Mucosa of descending colon (tissue), 3 donors: ENCODE results near the gene HNRNPH1. TPM values are rescaled to one million over a fixed set of nuclear protein-coding genes. Genes with fewer than 3 reads are reported as not detected.
A peak's percentile ranks its signal among the peaks of the same experiment; 100 is the strongest.

Source experiments
- ATAC-seq: fragments of 200-7000 bp; cut with Tn5 transposase; one replicate; pipeline ENCODE4 v1.9.1; 2020; ENCODE audit warnings: mild to moderate bottlenecking, moderate library complexity
- DNase-seq, 3 donors: peaks; one replicate each; pipeline ENCODE4 v3.0.0-alpha.2; 2020
- H3K36me3 ChIP-seq: fragments of 200-600 bp; one replicate; pipeline ENCODE4 v1.8.0; 2021; ENCODE audit warnings: low read depth, mild to moderate bottlenecking
- H3K4me1 ChIP-seq: fragments of 200-600 bp; one replicate; pipeline ENCODE4 v1.8.0; 2021; ENCODE audit warnings: low read depth, mild to moderate bottlenecking
- H3K4me3 ChIP-seq: fragments of 200-600 bp; one replicate; pipeline ENCODE4 v1.8.0; 2021; ENCODE audit warnings: mild to moderate bottlenecking
- H3K9me3 ChIP-seq: fragments of 200-600 bp; one replicate; pipeline ENCODE4 v1.8.0; 2021; ENCODE audit warnings: mild to moderate bottlenecking
- CTCF ChIP-seq: fragments of 200-600 bp; IDR thresholded peaks from one replicate; pipeline ENCODE4 v1.8.0; 2022; ENCODE audit warnings: antibody characterized with exemption, mild to moderate bottlenecking
- intact Hi-C, 2 donors: fragments of 100-400 bp; cut with DNase I in 1 of 2; cut with micrococcal nuclease in 1 of 2; formaldehyde crosslinking; loops; one replicate each; pipeline versions ENCODE4 v1.11.0 to v1.11.1; 2022; cut with DNase I, micrococcal nuclease
- total RNA-seq, 3 donors: library from RNA; stranded (reverse); fragmentation: NEBNext Ultra II Directional in 2 of 3; extraction: Animal tissue kit (Norgen Biotek cat#: 25700) in 2 of 3; gene quantifications; one replicate each; pipeline versions ENCODE4 v1.2.1 to v1.2.4, GENCODE V29; 2021 to 2023
- donor health status: DM: no; HTN: no; CAD: no; lungs with moderate emphysema.
- donor health status: DM: no; HTN: no; CAD: no.
- donor health status: DM: no; HTN: yes; CAD: no.

HNRNPH1 gene
- total RNA-seq, 3 donors from 2014 or later, result 453 to 475 (median 473) TPM

GRCh38 chr5:179618923-179619554 is 4.4 kb downstream of the HNRNPH1 start:
- Histone ChIP-seq H3K4me3 (no peak overlapping the region), H3K9me3 (no peaks in the 10 kb centered on the region), H3K36me3 (peaks cover 31% of the 10 kb centered on the region), H3K4me1 (peaks cover 32% of the 10 kb centered on the region)
- no peak for ATAC-seq
- TF ChIP-seq CTCF, result no peak
- intact Hi-C loops, result no loop called here
- no peak for DNase-seq

- Histone ChIP-seq H3K4me3 (no peak overlapping the region), H3K9me3 (no peaks in the 10 kb centered on the region), H3K4me1 (peaks cover 32% of the 10 kb centered on the region), H3K36me3 (peaks cover 39% of the 10 kb centered on the region)
- DNase-seq (peak in 1 of 3 donors; percentile 12), ATAC-seq (no peak)
- intact Hi-C loops, result no loop called here
- TF ChIP-seq CTCF, result no peak
Observed at GRCh38 chr5:179617930-179618329, 5.5 kb downstream of the HNRNPH1 start.

GRCh38 chr5:179616002-179616594 is 7.4 kb downstream of the HNRNPH1 start:
- no peak overlapping the region for H3K4me3 ChIP-seq
- DNase-seq, result peak in 1 of 3 donors; percentile 12
- H3K4me1 ChIP-seq, result peaks cover 23% of the 10 kb centered on the region
- intact Hi-C loops, result no loop called here
- peaks cover 44% of the 10 kb centered on the region for H3K36me3 ChIP-seq
- TF ChIP-seq CTCF, result no peak
- ATAC-seq, result no peak
- no peaks in the 10 kb centered on the region for H3K9me3 ChIP-seq

GRCh38 chr5:179615203-179615602 is 8.3 kb downstream of the HNRNPH1 start:
- H3K4me1 ChIP-seq, result peaks cover 15% of the 10 kb centered on the region
- peaks cover 44% of the 10 kb centered on the region for H3K36me3 ChIP-seq
- no peak for TF ChIP-seq CTCF
- no peak for ATAC-seq
- no peak for DNase-seq
- H3K4me3 ChIP-seq, result no peak overlapping the region
- H3K9me3 ChIP-seq, result no peaks in the 10 kb centered on the region
- intact Hi-C loops, result no loop called here

- Histone ChIP-seq H3K36me3 (peaks cover 44% of the 10 kb centered on the region), H3K4me1 (peaks cover 10% of the 10 kb centered on the region), H3K4me3 (no peak overlapping the region), H3K9me3 (no peaks in the 10 kb centered on the region)
- TF ChIP-seq CTCF, result no peak
- DNase-seq (peak in 1 of 3 donors; percentile 6), ATAC-seq (no peak)
- intact Hi-C loops, result no loop called here
Observed at GRCh38 chr5:179614745-179615144, 8.7 kb downstream of the HNRNPH1 start.
